Prostate gland (tissue), 2 donors: ENCODE measurements around the gene BCAP31.

ENCODE experiments used
- POLR2A ChIP-seq: fragments of 450-650 bp; IDR thresholded peaks from one replicate; pipeline ENCODE4 v1.6.1; 2016; ENCODE audit warnings: antibody characterized with exemption, mild to moderate bottlenecking
- TF ChIP-seq, protein P1 (sequence below), 4 experiments: fragments of 200-600 bp in 2 of 4; fragments of 450-650 bp in 2 of 4; sonication (generic) in 2 of 4; IDR thresholded peaks; 1 replicate in 3 of 4; 2 replicates in 1 of 4; pipeline ENCODE4 v1.5.1; 2016 to 2019; ENCODE audit warnings: antibody characterized with exemption in 4 of 4, mild to moderate bottlenecking in 2 of 4, moderate library complexity in 2 of 4

DNA sequence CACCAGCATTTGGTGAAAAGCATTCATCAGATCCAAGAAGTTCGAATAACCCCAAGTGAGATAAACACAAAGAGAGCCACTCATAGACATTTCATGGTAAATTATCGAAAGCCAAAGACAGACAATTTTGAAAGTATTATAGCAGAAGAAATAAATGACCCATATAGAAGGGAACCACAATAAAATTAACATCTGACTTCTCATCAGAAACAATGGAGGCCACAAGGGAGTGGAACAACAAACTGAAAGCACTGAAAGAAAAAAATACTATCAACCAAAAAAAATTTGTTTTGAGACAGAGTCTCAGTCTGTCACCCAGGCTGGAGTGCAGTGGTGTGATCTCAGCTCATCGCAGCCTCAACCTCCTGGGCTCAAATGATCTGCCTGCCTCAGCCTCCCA, 64.9 kb downstream of the BCAP31 start:
- TF ChIP-seq POLR2A: no peak
- TF ChIP-seq, protein P1, sequence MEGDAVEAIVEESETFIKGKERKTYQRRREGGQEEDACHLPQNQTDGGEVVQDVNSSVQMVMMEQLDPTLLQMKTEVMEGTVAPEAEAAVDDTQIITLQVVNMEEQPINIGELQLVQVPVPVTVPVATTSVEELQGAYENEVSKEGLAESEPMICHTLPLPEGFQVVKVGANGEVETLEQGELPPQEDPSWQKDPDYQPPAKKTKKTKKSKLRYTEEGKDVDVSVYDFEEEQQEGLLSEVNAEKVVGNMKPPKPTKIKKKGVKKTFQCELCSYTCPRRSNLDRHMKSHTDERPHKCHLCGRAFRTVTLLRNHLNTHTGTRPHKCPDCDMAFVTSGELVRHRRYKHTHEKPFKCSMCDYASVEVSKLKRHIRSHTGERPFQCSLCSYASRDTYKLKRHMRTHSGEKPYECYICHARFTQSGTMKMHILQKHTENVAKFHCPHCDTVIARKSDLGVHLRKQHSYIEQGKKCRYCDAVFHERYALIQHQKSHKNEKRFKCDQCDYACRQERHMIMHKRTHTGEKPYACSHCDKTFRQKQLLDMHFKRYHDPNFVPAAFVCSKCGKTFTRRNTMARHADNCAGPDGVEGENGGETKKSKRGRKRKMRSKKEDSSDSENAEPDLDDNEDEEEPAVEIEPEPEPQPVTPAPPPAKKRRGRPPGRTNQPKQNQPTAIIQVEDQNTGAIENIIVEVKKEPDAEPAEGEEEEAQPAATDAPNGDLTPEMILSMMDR (IDR thresholded peaks at IDR 0.05): no peak
